ENCODE measurements around the gene PPARG. TPM values are rescaled to one million over a fixed set of nuclear protein-coding genes. Genes with fewer than 3 reads are reported as not detected.
"Not testable (repeated sequence)": the region's sequence is repeated elsewhere in the genome, so short reads cannot be mapped to it uniquely, and the experiment has no call there.

The PPARG gene
- total RNA-seq, 1 donor from 2014 or later, result 28.5 TPM

- DNase-seq (ENCODE audit: extremely low spot score in 2 of 2), result no peak
- intact Hi-C loops (cut with DNase I), result no loop called here
- Histone ChIP-seq H3K36me3 (no peaks in the 10 kb centered on the region), H3K4me1 (peaks cover 12% of the 10 kb centered on the region), H3K9me3 (no peaks in the 10 kb centered on the region), H3K27ac (no peak overlapping the region), H3K27me3 (no peaks in the 10 kb centered on the region), H3K4me3 (no peak overlapping the region)
- no peak for TF ChIP-seq CTCF (IDR thresholded peaks at IDR 0.05)
These were observed 184.6 kb downstream of the PPARG start for GRCh38 chr3:12473511-12473910.

GRCh38 chr3:12476238-12476897 is 187.5 kb downstream of the PPARG start:
- Histone ChIP-seq H3K27ac (peak overlapping the region; percentile 62), H3K9me3 (no peaks in the 10 kb centered on the region), H3K27me3 (no peaks in the 10 kb centered on the region), H3K4me3 (no peak overlapping the region), H3K36me3 (no peaks in the 10 kb centered on the region), H3K4me1 (peaks cover 16% of the 10 kb centered on the region)
- TF ChIP-seq POLR2A (IDR thresholded peaks at IDR 0.05) (no peak), POLR2AphosphoS5 (IDR thresholded peaks at IDR 0.05; ENCODE audit: insufficient read depth in 1 of 2, low read depth in 1 of 2) (peak in 1 of 2 donors; percentile 14), CTCF (IDR thresholded peaks at IDR 0.05) (no peak)
- intact Hi-C loops (cut with DNase I), result no loop called here
- no peak for DNase-seq (ENCODE audit: extremely low spot score in 2 of 2)

GRCh38 chr3:12477256-12477655 is 188.4 kb downstream of the PPARG start:
- H3K36me3 ChIP-seq, result no peaks in the 10 kb centered on the region
- H3K4me3 ChIP-seq, result no peak overlapping the region
- intact Hi-C loops (cut with DNase I), result no loop called here
- no peak for TF ChIP-seq POLR2A (IDR thresholded peaks at IDR 0.05)
- no peak for TF ChIP-seq CTCF (IDR thresholded peaks at IDR 0.05)
- no peak for TF ChIP-seq POLR2AphosphoS5 (IDR thresholded peaks at IDR 0.05; ENCODE audit: insufficient read depth in 1 of 2, low read depth in 1 of 2)
- H3K4me1 ChIP-seq, result peaks cover 16% of the 10 kb centered on the region
- peak overlapping the region; percentile 62 for H3K27ac ChIP-seq
- no peak for DNase-seq (ENCODE audit: extremely low spot score in 2 of 2)
- no peaks in the 10 kb centered on the region for H3K9me3 ChIP-seq
- no peaks in the 10 kb centered on the region for H3K27me3 ChIP-seq

GRCh38 chr3:12478326-12478725 is 189.5 kb downstream of the PPARG start:
- H3K9me3 ChIP-seq, result no peaks in the 10 kb centered on the region
- H3K36me3 ChIP-seq, result no peaks in the 10 kb centered on the region
- H3K4me1 ChIP-seq, result peaks cover 18% of the 10 kb centered on the region
- no peak overlapping the region for H3K27ac ChIP-seq
- TF ChIP-seq POLR2A (IDR thresholded peaks at IDR 0.05) (no peak), POLR2AphosphoS5 (IDR thresholded peaks at IDR 0.05; ENCODE audit: insufficient read depth in 1 of 2, low read depth in 1 of 2) (no peak), CTCF (IDR thresholded peaks at IDR 0.05) (no peak)
- DNase-seq (ENCODE audit: extremely low spot score in 2 of 2), result no peak
- intact Hi-C loops (cut with DNase I), result loop anchor here (2.0 kb wide), 1 partner anchor 344 kb away; no protein-coding TSS in a partner anchor
- H3K27me3 ChIP-seq, result no peaks in the 10 kb centered on the region
- no peak overlapping the region for H3K4me3 ChIP-seq

- intact Hi-C loops (cut with DNase I), result loop anchor here (2.0 kb wide), 1 partner anchor 344 kb away; no protein-coding TSS in a partner anchor
These were observed 190.3 kb downstream of the PPARG start for GRCh38 chr3:12479198-12479597.

More at GRCh38 chr3:12479198-12479597, 190.3 kb downstream of the PPARG start:
- DNase-seq (ENCODE audit: extremely low spot score in 2 of 2); H3K4me3 ChIP-seq; H3K9me3 ChIP-seq; H3K36me3 ChIP-seq; H3K27ac ChIP-seq; H3K27me3 ChIP-seq: not testable (repeated sequence)
- peaks cover 25% of the 10 kb centered on the region for H3K4me1 ChIP-seq

Data from vagina (tissue), 2 donors.